Head of caudate nucleus (tissue), 42 donors: ENCODE results near the gene FAM168A.
A peak's percentile ranks its signal among the peaks of the same experiment; 100 is the strongest.

Experiments
- DNase-seq, 42 donors: peaks; one replicate each; pipeline versions ENCODE4 v3.0.0 to v3.0.0-alpha.2; 2020 to 2021; ENCODE audit warnings: mixed read lengths in 7 of 42
- intact Hi-C: fragments of 100-400 bp; cut with DNase I; formaldehyde crosslinking; loops from one replicate; pipeline ENCODE4 v1.15.0; 2022

The FAM168A gene

DNA sequence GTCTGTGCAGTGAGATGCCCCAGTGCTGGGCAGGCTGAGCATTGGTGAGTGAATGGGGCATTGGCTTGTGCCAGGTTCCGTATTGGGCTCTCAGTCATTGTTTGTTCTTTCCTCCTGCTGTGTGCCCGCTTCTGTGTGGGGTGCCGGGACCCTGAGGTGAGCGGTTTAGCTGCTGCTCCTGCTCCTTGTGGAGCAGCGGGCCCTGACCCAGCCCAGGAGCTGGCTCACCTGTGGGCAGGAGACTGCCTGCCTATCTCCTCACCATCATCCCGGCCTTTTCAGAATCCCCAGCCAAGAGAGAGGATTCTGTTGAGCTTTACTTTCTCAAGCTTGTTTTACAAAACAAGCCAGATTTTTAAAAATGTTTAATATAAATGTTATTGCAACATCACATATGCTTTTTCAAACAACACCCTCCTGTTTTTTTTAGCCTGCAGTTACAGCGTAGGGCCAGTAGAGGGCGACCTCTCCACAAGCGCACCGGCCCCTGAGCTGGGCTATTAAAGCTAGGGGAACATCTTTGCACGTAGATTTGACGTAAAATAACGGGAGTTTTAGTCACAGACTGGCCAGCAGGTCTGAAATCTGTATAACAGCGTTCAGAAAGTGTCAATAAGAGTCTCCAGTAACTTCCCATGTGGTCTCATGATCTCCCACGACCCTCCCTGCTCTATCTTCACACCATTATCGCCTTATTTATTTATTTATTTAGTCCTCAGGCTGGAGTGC, 246.8 kb downstream of the FAM168A start:
- peak in 40 of 42 donors; percentile 28 to 84 (median 64) for DNase-seq
- intact Hi-C loops: no loop called here
